Measurements from ENCODE around the gene NFATC1. TPM values are rescaled to one million over a fixed set of nuclear protein-coding genes. Genes with fewer than 3 reads are reported as not detected.
"Not testable (repeated sequence)": the region's sequence is repeated elsewhere in the genome, so short reads cannot be mapped to it uniquely, and the experiment has no call there.

NFATC1 gene
- total and polyA plus RNA-seq, 2 donors (not counting 1 experiment from before 2014, with no cell fraction given), result 0.92 to 4.3 TPM

- DNase-seq (ENCODE audit: low read depth in 2 of 2), result no peak
- H3K4me1 ChIP-seq (ENCODE audit: control insufficient read depth, extremely low read depth, insufficient read depth, low read length), result peaks cover 3% of the 10 kb centered on the region
These were observed 84.0 kb downstream of the NFATC1 start for GRCh38 chr18:79479761-79480161.

GRCh38 chr18:79480171-79481045 lies 84.7 kb downstream of the NFATC1 start:
- no peaks in the 10 kb centered on the region for H3K9me3 ChIP-seq (ENCODE audit: control insufficient read depth, insufficient read depth, low read depth, low read length)
- no peaks in the 10 kb centered on the region for H3K36me3 ChIP-seq (ENCODE audit: control insufficient read depth, insufficient read depth, low read length)
- H3K4me2 ChIP-seq (ENCODE audit: extremely low read depth, insufficient read depth, low read length), result no peak overlapping the region
- H3K4me3 ChIP-seq (replicated peaks in 1 of 4; ENCODE audit: control extremely low read depth in 1 of 4, insufficient read depth in 1 of 4, low read depth in 3 of 4, low read length in 4 of 4), result no peak overlapping the region
- H2AFZ ChIP-seq (ENCODE audit: low read length), result no peak overlapping the region
- H4K20me1 ChIP-seq (ENCODE audit: control insufficient read depth, extremely low read depth, insufficient read depth, low read length), result no peaks in the 10 kb centered on the region
- H3K27ac ChIP-seq (ENCODE audit: insufficient read depth, low read length), result no peak overlapping the region
- no peak for DNase-seq (ENCODE audit: low read depth in 2 of 2)
- no peaks in the 10 kb centered on the region for H3K27me3 ChIP-seq (ENCODE audit: control insufficient read depth, insufficient read depth, low read length)
- H3K9ac ChIP-seq (ENCODE audit: insufficient read depth, low read length), result no peak overlapping the region
- no peaks in the 10 kb centered on the region for H3K79me2 ChIP-seq (ENCODE audit: control insufficient read depth, insufficient read depth, low read length)
- TF ChIP-seq CTCF (conservative IDR thresholded peaks at IDR 0.05 in 1 of 2, IDR thresholded peaks at IDR 0.05 in 1 of 2; ENCODE audit: low read depth in 1 of 2, low read length in 2 of 2), result no peak
- TF ChIP-seq EZH2 (IDR thresholded peaks at IDR 0.05; ENCODE audit: low read length, missing control alignments), result no peak
- peaks cover 5% of the 10 kb centered on the region for H3K4me1 ChIP-seq (ENCODE audit: control insufficient read depth, extremely low read depth, insufficient read depth, low read length)

More at GRCh38 chr18:79479761-79480161, 84.0 kb downstream of the NFATC1 start:
- Histone ChIP-seq H3K9ac (ENCODE audit: insufficient read depth, low read length) (no peak overlapping the region), H3K4me2 (ENCODE audit: extremely low read depth, insufficient read depth, low read length) (no peak overlapping the region), H2AFZ (ENCODE audit: low read length) (no peak overlapping the region), H3K79me2 (ENCODE audit: control insufficient read depth, insufficient read depth, low read length) (no peaks in the 10 kb centered on the region), H3K36me3 (ENCODE audit: control insufficient read depth, insufficient read depth, low read length) (no peaks in the 10 kb centered on the region), H3K9me3 (ENCODE audit: control insufficient read depth, insufficient read depth, low read depth, low read length) (peaks cover 2% of the 10 kb centered on the region), H3K4me3 (replicated peaks in 1 of 4; ENCODE audit: control extremely low read depth in 1 of 4, insufficient read depth in 1 of 4, low read depth in 3 of 4, low read length in 4 of 4) (no peak overlapping the region), H3K27me3 (ENCODE audit: control insufficient read depth, insufficient read depth, low read length) (no peaks in the 10 kb centered on the region), H3K27ac (ENCODE audit: insufficient read depth, low read length) (no peak overlapping the region), H4K20me1 (ENCODE audit: control insufficient read depth, extremely low read depth, insufficient read depth, low read length) (no peaks in the 10 kb centered on the region)
- no peak for TF ChIP-seq EZH2 (IDR thresholded peaks at IDR 0.05; ENCODE audit: low read length, missing control alignments)
- no peak for TF ChIP-seq CTCF (conservative IDR thresholded peaks at IDR 0.05 in 1 of 2, IDR thresholded peaks at IDR 0.05 in 1 of 2; ENCODE audit: low read depth in 1 of 2, low read length in 2 of 2)

GRCh38 chr18:79481046-79481790 lies 85.5 kb downstream of the NFATC1 start:
- no peak overlapping the region for H3K27ac ChIP-seq (ENCODE audit: insufficient read depth, low read length)
- no peak for TF ChIP-seq CTCF (conservative IDR thresholded peaks at IDR 0.05 in 1 of 2, IDR thresholded peaks at IDR 0.05 in 1 of 2; ENCODE audit: low read depth in 1 of 2, low read length in 2 of 2)
- no peak for TF ChIP-seq EZH2 (IDR thresholded peaks at IDR 0.05; ENCODE audit: low read length, missing control alignments)
- H3K4me2 ChIP-seq (ENCODE audit: extremely low read depth, insufficient read depth, low read length), result no peak overlapping the region
- H3K4me1 ChIP-seq (ENCODE audit: control insufficient read depth, extremely low read depth, insufficient read depth, low read length), result peaks cover 9% of the 10 kb centered on the region
- no peak for DNase-seq (ENCODE audit: low read depth in 2 of 2)
- H3K79me2 ChIP-seq (ENCODE audit: control insufficient read depth, insufficient read depth, low read length), result no peaks in the 10 kb centered on the region
- no peak overlapping the region for H3K9ac ChIP-seq (ENCODE audit: insufficient read depth, low read length)
- H4K20me1 ChIP-seq (ENCODE audit: control insufficient read depth, extremely low read depth, insufficient read depth, low read length), result no peaks in the 10 kb centered on the region
- no peak overlapping the region for H2AFZ ChIP-seq (ENCODE audit: low read length)
- no peaks in the 10 kb centered on the region for H3K36me3 ChIP-seq (ENCODE audit: control insufficient read depth, insufficient read depth, low read length)
- H3K9me3 ChIP-seq (ENCODE audit: control insufficient read depth, insufficient read depth, low read depth, low read length), result no peaks in the 10 kb centered on the region
- H3K27me3 ChIP-seq (ENCODE audit: control insufficient read depth, insufficient read depth, low read length), result no peaks in the 10 kb centered on the region
- H3K4me3 ChIP-seq (replicated peaks in 1 of 4; ENCODE audit: control extremely low read depth in 1 of 4, insufficient read depth in 1 of 4, low read depth in 3 of 4, low read length in 4 of 4), result no peak overlapping the region

- H4K20me1 ChIP-seq (ENCODE audit: control insufficient read depth, extremely low read depth, insufficient read depth, low read length); H3K27ac ChIP-seq (ENCODE audit: insufficient read depth, low read length); H3K9ac ChIP-seq (ENCODE audit: insufficient read depth, low read length); H3K4me3 ChIP-seq (replicated peaks in 1 of 4; ENCODE audit: control extremely low read depth in 1 of 4, insufficient read depth in 1 of 4, low read depth in 3 of 4, low read length in 4 of 4); DNase-seq (ENCODE audit: low read depth in 2 of 2); H3K4me2 ChIP-seq (ENCODE audit: extremely low read depth, insufficient read depth, low read length); H3K9me3 ChIP-seq (ENCODE audit: control insufficient read depth, insufficient read depth, low read depth, low read length); H3K27me3 ChIP-seq (ENCODE audit: control insufficient read depth, insufficient read depth, low read length); H3K4me1 ChIP-seq (ENCODE audit: control insufficient read depth, extremely low read depth, insufficient read depth, low read length); H2AFZ ChIP-seq (ENCODE audit: low read length); H3K79me2 ChIP-seq (ENCODE audit: control insufficient read depth, insufficient read depth, low read length); H3K36me3 ChIP-seq (ENCODE audit: control insufficient read depth, insufficient read depth, low read length): not testable (repeated sequence)
These were observed 87.7 kb downstream of the NFATC1 start for GRCh38 chr18:79483393-79483792.
